SIG-M5 treated with dmso at 0.1 percent for 504 hours (cell line): ENCODE results near the gene AMPH.

ENCODE experiments used
- DNase-seq: peaks from one replicate; lab custom pipeline; 2025; ENCODE audit not compliant: unreplicated experiment; lab: John Stamatoyannopoulos, UW

AMPH gene

GRCh38 chr7:38463277-38464225 lies 167.6 kb downstream of the AMPH start:
- no peak for DNase-seq

GRCh38 chr7:38462819-38463218 lies 168.4 kb downstream of the AMPH start:
- DNase-seq = no peak

GRCh38 chr7:38461887-38462286 lies 169.3 kb downstream of the AMPH start:
- DNase-seq = no peak

- DNase-seq = no peak
Observed at GRCh38 chr7:38453826-38454225, 177.3 kb downstream of the AMPH start.

GRCh38 chr7:38453168-38453567 lies 178.0 kb downstream of the AMPH start:
- no peak for DNase-seq

- DNase-seq = no peak
Observed at GRCh38 chr7:38452681-38453108, 178.5 kb downstream of the AMPH start.

GRCh38 chr7:38451840-38452239 lies 179.3 kb downstream of the AMPH start:
- peak; percentile 34 for DNase-seq

GRCh38 chr7:38448584-38449234 lies 182.5 kb downstream of the AMPH start:
- DNase-seq = no peak

- no peak for DNase-seq
Observed at GRCh38 chr7:38448054-38448453, 183.1 kb downstream of the AMPH start.

- DNase-seq = no peak
Observed at GRCh38 chr7:38438970-38439369, 192.2 kb downstream of the AMPH start.

GRCh38 chr7:38432671-38433070 lies 198.5 kb downstream of the AMPH start:
- no peak for DNase-seq

- DNase-seq = no peak
Observed at GRCh38 chr7:38432080-38432479, 199.1 kb downstream of the AMPH start.

- no peak for DNase-seq
Observed at GRCh38 chr7:38429057-38429456, 202.1 kb downstream of the AMPH start.

- no peak for DNase-seq
Observed at GRCh38 chr7:38428041-38428440, 203.1 kb downstream of the AMPH start.

- no peak for DNase-seq
Observed at GRCh38 chr7:38427279-38427955, 203.8 kb downstream of the AMPH start.

- no peak for DNase-seq
Observed at GRCh38 chr7:38425509-38425908, 205.7 kb downstream of the AMPH start.

GRCh38 chr7:38424750-38425463 lies 206.3 kb downstream of the AMPH start:
- peak; percentile 5 for DNase-seq

GRCh38 chr7:38413784-38414183 lies 217.4 kb downstream of the AMPH start:
- peak; percentile 28 for DNase-seq

GRCh38 chr7:38411404-38411803 lies 219.8 kb downstream of the AMPH start:
- DNase-seq = peak; percentile 46

GRCh38 chr7:38410056-38410455 lies 221.1 kb downstream of the AMPH start:
- no peak for DNase-seq

GRCh38 chr7:38409531-38409930 lies 221.6 kb downstream of the AMPH start:
- DNase-seq = no peak
